Measurements from ENCODE around the gene NEUROG3. TPM values are rescaled to one million over a fixed set of nuclear protein-coding genes. Genes with fewer than 3 reads are reported as not detected.

Gene NEUROG3
- total RNA-seq, 1 experiment from 2014 or later: 2.4 TPM

GRCh38 chr10:69559525-69559924, 13.7 kb downstream of the NEUROG3 start:
- no peak overlapping the region for H3K4me3 Mint-ChIP-seq
- ATAC-seq: no peak
- POLR2A ChIA-PET: no interaction called here
- peaks cover 23% of the 10 kb centered on the region for H3K4me1 Mint-ChIP-seq
- CTCF ChIA-PET: interaction anchor here (0.6 to 1.5 kb wide), 5 partner anchors 14 to 77 kb away, joined by 3 to 6 read pairs (median 3); no protein-coding TSS in a partner anchor
- no peak overlapping the region for H3K27ac Mint-ChIP-seq
- peaks cover 25% of the 10 kb centered on the region for H3K27me3 Mint-ChIP-seq (ENCODE audit: low read depth)
- DNase-seq (ENCODE audit: low spot score): no peak
- TF ChIP-seq RORB (CRISPR knock-in tag; IDR thresholded peaks at IDR 0.05): no peak
- TF ChIP-seq GTF2I (CRISPR knock-in tag; conservative IDR thresholded peaks at IDR 0.05): no peak
- no peak for TF ChIP-seq PRRX2 (CRISPR knock-in tag; IDR thresholded peaks at IDR 0.05)
- H3K9me3 Mint-ChIP-seq: no peaks in the 10 kb centered on the region; the same call in 1 of the 2 replicates
- H3K36me3 Mint-ChIP-seq: no peaks in the 10 kb centered on the region

GRCh38 chr10:69558559-69558958, 14.7 kb downstream of the NEUROG3 start:
- ATAC-seq: no peak

More at GRCh38 chr10:69558559-69558958, 14.7 kb downstream of the NEUROG3 start:
- Mint-ChIP-seq H3K9me3 (no peaks in the 10 kb centered on the region; the same call in 1 of the 2 replicates), H3K4me3 (no peak overlapping the region), H3K36me3 (no peaks in the 10 kb centered on the region), H3K27ac (no peak overlapping the region), H3K4me1 (peaks cover 23% of the 10 kb centered on the region), H3K27me3 (ENCODE audit: low read depth) (peaks cover 15% of the 10 kb centered on the region)
- no peak for DNase-seq (ENCODE audit: low spot score)
- CTCF ChIA-PET: interaction anchor here (0.9 to 1.5 kb wide), 2 partner anchors 33 to 71 kb away, joined by 3 read pairs; no protein-coding TSS in a partner anchor
- TF ChIP-seq JAZF1 (CRISPR knock-in tag; IDR thresholded peaks at IDR 0.05) (no peak), GABPB1 (CRISPR knock-in tag; IDR thresholded peaks at IDR 0.05) (no peak), GRHL2 (CRISPR knock-in tag; IDR thresholded peaks at IDR 0.05; ENCODE audit: insufficient replicate concordance, severe bottlenecking) (no peak), FOXJ3 (CRISPR knock-in tag; IDR thresholded peaks at IDR 0.05; ENCODE audit: borderline replicate concordance) (no peak), FOXK1 (CRISPR knock-in tag; IDR thresholded peaks at IDR 0.05) (no peak), ZNF416 (CRISPR knock-in tag; IDR thresholded peaks at IDR 0.05) (no peak), E2F5 (CRISPR knock-in tag; IDR thresholded peaks at IDR 0.05) (no peak), USF1 (CRISPR knock-in tag; IDR thresholded peaks at IDR 0.05) (no peak), ATF2 (CRISPR knock-in tag; IDR thresholded peaks at IDR 0.05; ENCODE audit: borderline replicate concordance, low read depth) (no peak), ZNF425 (CRISPR knock-in tag; conservative IDR thresholded peaks at IDR 0.05) (no peak), MLX (CRISPR knock-in tag; IDR thresholded peaks at IDR 0.05) (no peak), JUN (CRISPR knock-in tag; IDR thresholded peaks at IDR 0.05) (no peak), SP1 (CRISPR knock-in tag; conservative IDR thresholded peaks at IDR 0.05) (no peak)
- POLR2A ChIA-PET: no interaction called here
